HepG2 (cell line): ENCODE results near the gene CTNNA3.

Experiments
- ELK4 ChIP-seq: sonication (generic); formaldehyde crosslinking; IDR thresholded peaks from 2 replicates; pipeline ENCODE4 v1.9.0; 2021; ENCODE audit warnings: missing genetic modification reagents, borderline replicate concordance
- HBP1 ChIP-seq: IDR thresholded peaks from 2 replicates; pipeline ENCODE4 v1.6.1; 2016; ENCODE audit warnings: low read depth, control low read depth
- POLR2A ChIP-seq, 2 experiments: IDR thresholded peaks; 2 replicates each; pipeline ENCODE4 v1.6.1; 2011; ENCODE audit warnings: low read depth in 2 of 2, low read length in 2 of 2, mild to moderate bottlenecking in 1 of 2, moderate library complexity in 1 of 2; ENCODE audit not compliant: insufficient read depth in 1 of 2
- ZNF276 ChIP-seq: sonication (generic); formaldehyde crosslinking; IDR thresholded peaks from 2 replicates; pipeline ENCODE4 v1.4.0; 2020; ENCODE audit warnings: mild to moderate bottlenecking, low read depth, missing genetic modification reagents

GRCh38 chr10:66678521-66678920 lies 1017.5 kb downstream of the CTNNA3 start:
- TF ChIP-seq POLR2A (IDR thresholded peaks at IDR 0.05; ENCODE audit: insufficient read depth in 1 of 2, low read depth in 2 of 2, low read length in 2 of 2) = no peak
- no peak for TF ChIP-seq HBP1 (CRISPR knock-in tag)
- TF ChIP-seq ZNF276 (CRISPR knock-in tag) = no peak
- no peak for TF ChIP-seq ELK4
